Measurements from ENCODE around the gene MRPL52. TPM values are rescaled to one million over a fixed set of nuclear protein-coding genes. Genes with fewer than 3 reads are reported as not detected.

The MRPL52 gene
- total and polyA plus RNA-seq, 2 of the 13 experiments (the other 11 are each of a cell fraction or from before 2014, with no cell fraction given) = 118 to 329 TPM

- TF ChIP-seq ZNF296 (CRISPR knock-in tag; conservative IDR thresholded peaks at IDR 0.05) (peak; percentile 82; the same call in 1 of the 2 replicates), SAP130 (CRISPR knock-in tag; IDR thresholded peaks at IDR 0.05; ENCODE audit: low read depth) (peak; percentile 81), ZNF3 (CRISPR knock-in tag; IDR thresholded peaks at IDR 0.05) (no peak), ZNF878 (CRISPR knock-in tag; IDR thresholded peaks at IDR 0.05) (no peak), ZNF318 (CRISPR knock-in tag; IDR thresholded peaks at IDR 0.05) (peak; percentile 72), SRY (CRISPR knock-in tag; IDR thresholded peaks at IDR 0.05) (peak; percentile 87), ZNF468 (CRISPR knock-in tag; IDR thresholded peaks at IDR 0.05) (no peak; the same call in 1 of the 2 replicates), NCOR1 (IDR thresholded peaks at IDR 0.05; ENCODE audit: borderline replicate concordance, low read length) (peak; percentile 49; the same call in 1 of the 2 replicates), TBP (CRISPR knock-in tag; IDR thresholded peaks at IDR 0.05) (peak; percentile 85; the same call in 1 of the 2 replicates), ZNF891 (CRISPR knock-in tag; IDR thresholded peaks at IDR 0.05) (peak; percentile 99), NKX3-1 (CRISPR knock-in tag; IDR thresholded peaks at IDR 0.05) (no peak), ZNF543 (CRISPR knock-in tag; IDR thresholded peaks at IDR 0.05) (peak; percentile 78), GATAD1 (CRISPR knock-in tag; IDR thresholded peaks at IDR 0.05) (peak; percentile 67), HOXD1 (CRISPR knock-in tag; IDR thresholded peaks at IDR 0.05) (peak; percentile 77), HDAC2 (CRISPR knock-in tag; IDR thresholded peaks at IDR 0.05) (peak; percentile 54), CC2D1A (CRISPR knock-in tag; IDR thresholded peaks at IDR 0.05) (0 out of 2 replicates have a peak, but pooled peaks have one; percentile 11), GFI1 (CRISPR knock-in tag; IDR thresholded peaks at IDR 0.05; ENCODE audit: borderline replicate concordance) (peak; percentile 82; the same call in 1 of the 2 replicates), STAT5B (CRISPR knock-in tag; IDR thresholded peaks at IDR 0.05) (no peak; the same call in 1 of the 2 replicates), ARID2 (CRISPR knock-in tag; IDR thresholded peaks at IDR 0.05; ENCODE audit: borderline replicate concordance) (peak; percentile 34), ZKSCAN1 (IDR thresholded peaks at IDR 0.05; ENCODE audit: low read length) (no peak), NFYB (CRISPR knock-in tag; IDR thresholded peaks at IDR 0.05) (peak; percentile 30; the same call in 1 of the 2 replicates), ZNF607 (CRISPR knock-in tag; IDR thresholded peaks at IDR 0.05; ENCODE audit: borderline replicate concordance) (peak; percentile 97), ATF7-NPFF (CRISPR knock-in tag; IDR thresholded peaks at IDR 0.05; ENCODE audit: low read depth) (peak; percentile 52; the same call in 1 of the 2 replicates), ZNF335 (CRISPR knock-in tag; IDR thresholded peaks at IDR 0.05) (0 out of 2 replicates have a peak, but pooled peaks have one; percentile 35), HMGA1 (CRISPR knock-in tag; conservative IDR thresholded peaks at IDR 0.05) (0 out of 2 replicates have a peak, but pooled peaks have one; percentile 70)
Observed at GRCh38 chr14:22852940-22853767, 23.5 kb downstream of the MRPL52 start (continued).

All from HepG2 (cell line).